ENCODE results near the gene BEND6. TPM values are rescaled to one million over a fixed set of nuclear protein-coding genes. Genes with fewer than 3 reads are reported as not detected.

Gene BEND6
- total and polyA plus RNA-seq, 10 donors = 0.26 to 1.0 (median 0.52) TPM; not detected in 1

DNA sequence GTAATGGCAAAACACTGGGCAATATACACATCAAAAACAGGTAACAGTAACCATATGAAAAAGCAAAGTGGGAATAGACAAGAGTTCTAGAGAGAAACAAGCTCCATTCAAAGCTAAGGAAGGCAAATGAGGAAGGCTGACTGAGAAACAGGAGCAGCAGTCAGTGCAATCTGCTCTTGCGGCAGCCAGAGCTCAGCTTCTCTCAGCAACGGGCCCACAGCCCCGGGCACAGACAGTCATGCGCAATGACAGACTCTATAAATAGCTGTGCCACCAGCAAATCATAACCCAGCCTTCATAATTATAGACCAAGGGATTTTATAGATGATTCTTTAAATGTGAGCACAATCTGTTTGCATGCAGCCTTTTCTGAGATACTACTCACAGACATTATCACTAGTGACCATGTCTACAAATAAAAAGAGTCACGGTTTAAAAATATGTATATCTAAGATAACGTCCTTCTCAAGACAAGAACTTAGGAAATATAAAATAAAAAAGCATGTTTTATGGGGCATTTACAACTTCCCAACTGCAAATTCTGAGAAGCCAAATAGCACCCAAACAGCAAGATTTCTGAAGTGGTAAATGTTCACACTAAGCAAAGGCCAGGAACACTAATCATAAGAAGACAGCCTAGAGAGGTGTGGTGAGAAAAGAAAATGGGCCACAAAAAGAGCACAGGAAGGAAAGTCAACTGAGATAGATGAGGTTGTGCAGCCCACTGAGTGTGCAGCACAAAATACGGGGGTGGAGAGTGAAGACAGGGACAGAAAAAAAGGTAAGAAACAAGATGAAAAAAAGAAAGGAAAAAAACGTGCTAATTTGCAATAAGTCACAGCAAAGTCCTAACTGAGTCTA, 39.9 kb upstream of the BEND6 start:
- peaks cover 0 to 14% (median 0%) of the 10 kb centered on the region in 7 donors for H3K27me3 ChIP-seq (replicated peaks in 1 of 7)
- H3K4me1 ChIP-seq = no peaks in the 10 kb centered on the region
- no peak for DNase-seq
- 40 to 65% (median 50%) methylated on average over 8 of the region's 8 CpGs for WGBS, 5 donors
- no peak overlapping the region for H3K27ac ChIP-seq
- TF ChIP-seq POLR2AphosphoS5 (IDR thresholded peaks at IDR 0.05) (no peak), POLR2A (IDR thresholded peaks at IDR 0.05) (no peak), CTCF (IDR thresholded peaks at IDR 0.05 in 8 of 11, conservative IDR thresholded peaks at IDR 0.05 in 3 of 11) (no peak)
- H3K4me3 ChIP-seq = no peak overlapping the region
- intact Hi-C loops (cut with DNase I; ENCODE audit: low total_unique reads) = no loop called here
- no peaks in the 10 kb centered on the region for H3K9me3 ChIP-seq
- H3K36me3 ChIP-seq = no peaks in the 10 kb centered on the region

GRCh38 chr6:56915832-56916231, 39.1 kb upstream of the BEND6 start:
- Histone ChIP-seq H3K36me3 (no peaks in the 10 kb centered on the region), H3K9me3 (no peaks in the 10 kb centered on the region), H3K27ac (no peak overlapping the region), H3K4me3 (no peak overlapping the region), H3K4me1 (no peaks in the 10 kb centered on the region), H3K27me3 (replicated peaks in 1 of 7) (peaks cover 0 to 14% (median 0%) of the 10 kb centered on the region in 7 donors)
- DNase-seq = no peak
- intact Hi-C loops (cut with DNase I; ENCODE audit: low total_unique reads) = no loop called here
- WGBS, 5 donors = 76 to 96% (median 84%) methylated on average over 4 of the region's 4 CpGs
- TF ChIP-seq POLR2A (IDR thresholded peaks at IDR 0.05) = no peak
- no peak for TF ChIP-seq POLR2AphosphoS5 (IDR thresholded peaks at IDR 0.05)
- no peak for TF ChIP-seq CTCF (IDR thresholded peaks at IDR 0.05 in 8 of 11, conservative IDR thresholded peaks at IDR 0.05 in 3 of 11)

DNA sequence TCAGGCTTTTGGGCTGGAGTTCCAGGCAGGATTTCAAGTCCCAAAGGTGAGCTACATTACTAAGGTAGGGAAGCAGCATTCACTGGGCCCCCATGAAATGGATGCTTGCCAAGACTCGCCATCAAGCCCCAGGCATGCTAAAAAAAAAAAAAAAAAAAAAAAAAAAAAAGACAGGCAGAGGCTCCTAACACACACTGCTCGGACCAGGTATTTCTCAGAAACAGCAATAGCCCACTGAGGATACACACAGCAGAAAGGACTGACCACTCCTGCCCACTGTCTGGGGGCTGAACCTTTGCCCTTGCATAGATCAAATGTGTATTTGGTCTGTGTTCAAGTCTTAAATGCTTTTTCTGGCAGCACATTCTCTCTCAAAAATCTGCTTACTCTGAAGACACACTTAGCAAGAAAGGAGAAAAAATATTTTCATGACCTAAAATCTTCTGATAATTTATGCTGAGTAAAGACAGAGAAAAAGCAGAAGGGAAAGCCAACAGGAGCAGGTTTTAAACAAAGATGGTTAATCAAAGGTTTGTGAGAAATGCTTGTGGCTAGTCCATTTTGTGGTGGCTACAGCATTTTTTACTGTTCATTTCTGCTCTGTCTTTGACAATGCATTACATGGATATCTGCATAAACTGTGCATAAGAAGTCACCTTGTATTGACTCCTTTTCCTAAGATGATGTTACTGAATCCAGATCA, 37.9 kb upstream of the BEND6 start:
- intact Hi-C loops (cut with DNase I; ENCODE audit: low total_unique reads) = no loop called here

More for the DNA sequence above, 37.9 kb upstream of the BEND6 start:
- H3K4me3 ChIP-seq = no peak overlapping the region
- no peaks in the 10 kb centered on the region for H3K4me1 ChIP-seq
- DNase-seq = no peak
- no peak overlapping the region for H3K27ac ChIP-seq
- no peaks in the 10 kb centered on the region for H3K9me3 ChIP-seq
- no peaks in the 10 kb centered on the region for H3K36me3 ChIP-seq
- no peak for TF ChIP-seq POLR2A (IDR thresholded peaks at IDR 0.05)
- no peak for TF ChIP-seq POLR2AphosphoS5 (IDR thresholded peaks at IDR 0.05)
- no peak for TF ChIP-seq CTCF (IDR thresholded peaks at IDR 0.05 in 8 of 11, conservative IDR thresholded peaks at IDR 0.05 in 3 of 11)
- 57 to 78% (median 67%) methylated on average over 2 of the region's 2 CpGs for WGBS, 5 donors
- peaks cover 0 to 14% (median 0%) of the 10 kb centered on the region in 7 donors for H3K27me3 ChIP-seq (replicated peaks in 1 of 7)
